ENCODE results near the gene FUOM. TPM values are rescaled to one million over a fixed set of nuclear protein-coding genes. Genes with fewer than 3 reads are reported as not detected.
A peak's percentile ranks its signal among the peaks of the same experiment; 100 is the strongest.

Gene FUOM
- total and polyA plus RNA-seq, 12 donors = 4.8 to 47.9 (median 15.8) TPM

DNA sequence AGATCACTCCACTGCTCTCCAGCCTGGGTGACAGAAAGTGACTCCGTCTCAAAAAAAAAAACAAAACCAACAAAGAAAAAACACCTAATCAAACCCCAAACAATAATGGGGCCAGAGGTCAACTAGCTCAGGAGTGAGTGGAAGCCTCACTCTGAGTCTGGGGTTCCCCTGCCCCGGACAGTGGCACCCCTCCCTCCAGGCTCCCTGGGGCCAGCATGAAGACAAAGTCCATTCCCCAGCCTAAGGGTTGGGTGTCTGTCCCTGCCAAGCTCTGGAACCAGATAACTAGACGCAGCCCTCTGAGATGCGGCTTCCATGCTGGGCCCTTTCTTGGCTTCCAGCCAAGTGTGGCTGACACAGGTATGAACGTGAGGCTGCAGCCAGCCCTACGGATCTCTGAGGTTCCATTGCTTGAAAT lies 1.7 kb upstream of the FUOM start:
- no peak overlapping the region for H3K4me3 ChIP-seq
- intact Hi-C loops (cut with DNase I) = no loop called here
- peaks cover 6 to 12% of the 10 kb centered on the region in 2 donors for H3K4me1 ChIP-seq (replicated peaks in 1 of 2)
- WGBS, 4 donors = 35 to 61% (median 49%) methylated on average over 6 of the region's 6 CpGs
- no peak for TF ChIP-seq POLR2A (IDR thresholded peaks at IDR 0.05)
- TF ChIP-seq, protein P1, sequence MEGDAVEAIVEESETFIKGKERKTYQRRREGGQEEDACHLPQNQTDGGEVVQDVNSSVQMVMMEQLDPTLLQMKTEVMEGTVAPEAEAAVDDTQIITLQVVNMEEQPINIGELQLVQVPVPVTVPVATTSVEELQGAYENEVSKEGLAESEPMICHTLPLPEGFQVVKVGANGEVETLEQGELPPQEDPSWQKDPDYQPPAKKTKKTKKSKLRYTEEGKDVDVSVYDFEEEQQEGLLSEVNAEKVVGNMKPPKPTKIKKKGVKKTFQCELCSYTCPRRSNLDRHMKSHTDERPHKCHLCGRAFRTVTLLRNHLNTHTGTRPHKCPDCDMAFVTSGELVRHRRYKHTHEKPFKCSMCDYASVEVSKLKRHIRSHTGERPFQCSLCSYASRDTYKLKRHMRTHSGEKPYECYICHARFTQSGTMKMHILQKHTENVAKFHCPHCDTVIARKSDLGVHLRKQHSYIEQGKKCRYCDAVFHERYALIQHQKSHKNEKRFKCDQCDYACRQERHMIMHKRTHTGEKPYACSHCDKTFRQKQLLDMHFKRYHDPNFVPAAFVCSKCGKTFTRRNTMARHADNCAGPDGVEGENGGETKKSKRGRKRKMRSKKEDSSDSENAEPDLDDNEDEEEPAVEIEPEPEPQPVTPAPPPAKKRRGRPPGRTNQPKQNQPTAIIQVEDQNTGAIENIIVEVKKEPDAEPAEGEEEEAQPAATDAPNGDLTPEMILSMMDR (IDR thresholded peaks at IDR 0.05) = no peak
- peaks cover 0 to 21% of the 10 kb centered on the region in 2 donors for H3K36me3 ChIP-seq (replicated peaks in 1 of 2)
- H3K27me3 ChIP-seq = no peaks in the 10 kb centered on the region
- no peaks in the 10 kb centered on the region for H3K9me3 ChIP-seq (replicated peaks in 1 of 3)
- DNase-seq = no peak
- no peak overlapping the region for H3K27ac ChIP-seq

DNA sequence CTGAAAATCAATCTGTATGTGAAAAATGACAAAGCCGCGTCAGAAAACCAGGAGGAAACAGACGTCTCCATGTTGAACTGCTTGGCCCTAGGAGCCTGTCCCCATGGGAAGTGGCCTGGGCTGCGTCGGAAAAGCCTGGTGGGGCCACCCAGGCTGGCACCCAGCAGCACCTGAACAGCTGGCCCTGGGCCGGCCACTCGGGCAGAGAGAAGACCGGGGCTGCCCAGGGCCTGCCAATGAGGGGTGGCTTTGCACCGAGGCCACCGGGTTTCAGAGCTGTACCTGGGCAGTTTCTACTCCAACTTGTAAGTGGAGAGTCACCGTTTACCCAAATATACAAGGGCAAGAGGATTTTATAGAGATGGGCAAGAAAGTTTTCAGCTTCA lies 1.1 kb upstream of the FUOM start:
- H3K27ac ChIP-seq = peak overlapping the region in 1 of 5 donors; percentile 74

GRCh38 chr10:133358162-133358924 lies 524 bp upstream of the FUOM start:
- Histone ChIP-seq H3K4me1 (replicated peaks in 1 of 2) (peaks cover 6 to 12% of the 10 kb centered on the region in 2 donors), H3K4me3 (no peak overlapping the region), H3K27me3 (no peaks in the 10 kb centered on the region), H3K27ac (peak overlapping the region in 1 of 5 donors; percentile 74), H3K36me3 (replicated peaks in 1 of 2) (peaks cover 0 to 11% of the 10 kb centered on the region in 2 donors), H3K9me3 (replicated peaks in 1 of 3) (no peaks in the 10 kb centered on the region)
- no peak for TF ChIP-seq POLR2A (IDR thresholded peaks at IDR 0.05)
- TF ChIP-seq, protein P1 (IDR thresholded peaks at IDR 0.05) = no peak
- intact Hi-C loops (cut with DNase I) = no loop called here
- no peak for DNase-seq
- 59 to 84% (median 80%) methylated on average over 8 to 41 of the region's 41 CpGs for WGBS, 4 donors

More for the DNA sequence above, 1.1 kb upstream of the FUOM start:
- Histone ChIP-seq H3K36me3 (replicated peaks in 1 of 2) (peaks cover 0 to 15% of the 10 kb centered on the region in 2 donors), H3K9me3 (replicated peaks in 1 of 3) (no peaks in the 10 kb centered on the region), H3K27me3 (no peaks in the 10 kb centered on the region), H3K4me1 (replicated peaks in 1 of 2) (peaks cover 6 to 12% of the 10 kb centered on the region in 2 donors), H3K4me3 (no peak overlapping the region)
- 81 to 87% (median 83%) methylated on average over 8 to 11 of the region's 11 CpGs for WGBS, 4 donors
- DNase-seq = no peak
- TF ChIP-seq, protein P1 (IDR thresholded peaks at IDR 0.05) = no peak
- no peak for TF ChIP-seq POLR2A (IDR thresholded peaks at IDR 0.05)
- intact Hi-C loops (cut with DNase I) = no loop called here

GRCh38 chr10:133356549-133357284 lies 1.1 kb downstream of the FUOM start:
- peaks cover 6 to 12% of the 10 kb centered on the region in 2 donors for H3K4me1 ChIP-seq (replicated peaks in 1 of 2)
- no peaks in the 10 kb centered on the region for H3K36me3 ChIP-seq (replicated peaks in 1 of 2)
- TF ChIP-seq, protein P1 (IDR thresholded peaks at IDR 0.05) = no peak
- no peak for TF ChIP-seq POLR2A (IDR thresholded peaks at IDR 0.05)
- no peaks in the 10 kb centered on the region for H3K27me3 ChIP-seq
- H3K27ac ChIP-seq = no peak overlapping the region
- DNase-seq = no peak
- no peaks in the 10 kb centered on the region for H3K9me3 ChIP-seq (replicated peaks in 1 of 3)
- intact Hi-C loops (cut with DNase I) = no loop called here
- peak overlapping the region in 1 of 4 donors; percentile 80 for H3K4me3 ChIP-seq
- WGBS, 4 donors = 58 to 87% (median 66%) methylated on average over 3 to 27 of the region's 27 CpGs
